ENCODE measurements around the gene RFX4.

RFX4 gene

DNA sequence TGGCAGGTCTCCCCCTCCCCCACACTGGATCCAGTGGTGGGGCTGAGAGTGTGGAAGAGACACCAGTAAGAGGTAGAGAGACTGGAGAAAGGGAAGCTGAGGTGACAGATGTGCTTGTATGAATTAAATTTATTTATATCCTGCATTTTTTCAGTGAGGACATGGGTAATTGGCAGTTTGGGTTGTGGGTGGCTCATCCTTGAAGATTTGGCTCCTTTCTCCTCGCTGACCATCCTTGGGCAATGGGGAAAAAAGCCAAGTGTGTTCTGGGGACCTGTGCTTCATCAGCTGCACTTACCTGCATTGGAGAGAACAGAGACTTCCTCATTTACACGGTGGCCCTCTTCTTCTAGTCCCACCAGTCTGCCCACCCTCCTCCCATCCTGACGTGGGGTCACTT, 86.4 kb downstream of the RFX4 start:
- no peak for DNase-seq (ENCODE audit: extremely low read depth, low read depth)
- TF ChIP-seq, protein P1, sequence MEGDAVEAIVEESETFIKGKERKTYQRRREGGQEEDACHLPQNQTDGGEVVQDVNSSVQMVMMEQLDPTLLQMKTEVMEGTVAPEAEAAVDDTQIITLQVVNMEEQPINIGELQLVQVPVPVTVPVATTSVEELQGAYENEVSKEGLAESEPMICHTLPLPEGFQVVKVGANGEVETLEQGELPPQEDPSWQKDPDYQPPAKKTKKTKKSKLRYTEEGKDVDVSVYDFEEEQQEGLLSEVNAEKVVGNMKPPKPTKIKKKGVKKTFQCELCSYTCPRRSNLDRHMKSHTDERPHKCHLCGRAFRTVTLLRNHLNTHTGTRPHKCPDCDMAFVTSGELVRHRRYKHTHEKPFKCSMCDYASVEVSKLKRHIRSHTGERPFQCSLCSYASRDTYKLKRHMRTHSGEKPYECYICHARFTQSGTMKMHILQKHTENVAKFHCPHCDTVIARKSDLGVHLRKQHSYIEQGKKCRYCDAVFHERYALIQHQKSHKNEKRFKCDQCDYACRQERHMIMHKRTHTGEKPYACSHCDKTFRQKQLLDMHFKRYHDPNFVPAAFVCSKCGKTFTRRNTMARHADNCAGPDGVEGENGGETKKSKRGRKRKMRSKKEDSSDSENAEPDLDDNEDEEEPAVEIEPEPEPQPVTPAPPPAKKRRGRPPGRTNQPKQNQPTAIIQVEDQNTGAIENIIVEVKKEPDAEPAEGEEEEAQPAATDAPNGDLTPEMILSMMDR (IDR thresholded peaks at IDR 0.05; ENCODE audit: low read depth, low read length) = no peak

DNA sequence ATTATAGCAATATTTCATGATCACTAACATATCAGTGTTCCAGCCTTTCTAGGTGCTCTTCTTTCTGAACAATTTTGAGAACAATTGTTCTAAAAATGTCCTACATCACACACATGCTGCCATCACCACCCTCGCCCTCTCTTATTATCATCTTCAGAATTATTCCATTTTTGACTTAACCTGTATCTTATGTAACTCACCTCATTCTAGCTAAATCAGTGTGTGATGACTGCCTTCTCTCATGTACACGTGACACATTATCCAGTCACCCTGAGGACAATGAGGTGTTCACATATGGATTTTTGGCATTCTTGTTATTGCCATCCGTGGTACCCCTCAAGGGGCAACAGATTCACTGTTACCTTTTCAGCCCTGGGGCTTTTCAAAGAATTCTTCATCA, 87.3 kb downstream of the RFX4 start:
- TF ChIP-seq, protein P1 (IDR thresholded peaks at IDR 0.05; ENCODE audit: low read depth, low read length) = no peak
- no peak for DNase-seq (ENCODE audit: extremely low read depth, low read depth)

DNA sequence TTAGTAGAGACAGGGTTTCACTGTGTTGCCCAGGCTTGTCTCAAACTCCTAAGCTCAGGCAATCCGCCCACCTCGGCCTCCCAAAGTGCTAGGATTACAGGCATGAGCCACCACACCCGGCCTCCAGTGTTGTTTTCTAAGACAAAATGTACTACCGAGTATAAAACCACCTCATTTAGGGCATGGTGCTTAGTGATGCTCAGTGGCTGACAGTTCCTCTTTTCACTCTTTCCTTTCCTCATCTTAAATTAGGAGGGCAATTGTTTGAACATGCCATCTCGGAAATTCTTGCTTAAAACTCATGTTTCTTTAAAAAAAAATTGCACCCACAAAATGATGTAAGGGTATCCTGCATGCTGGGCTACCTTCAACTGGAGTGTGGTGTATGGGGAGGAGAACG, 89.0 kb downstream of the RFX4 start:
- DNase-seq (ENCODE audit: extremely low read depth, low read depth) = no peak
- TF ChIP-seq, protein P1 (IDR thresholded peaks at IDR 0.05; ENCODE audit: low read depth, low read length) = no peak

DNA sequence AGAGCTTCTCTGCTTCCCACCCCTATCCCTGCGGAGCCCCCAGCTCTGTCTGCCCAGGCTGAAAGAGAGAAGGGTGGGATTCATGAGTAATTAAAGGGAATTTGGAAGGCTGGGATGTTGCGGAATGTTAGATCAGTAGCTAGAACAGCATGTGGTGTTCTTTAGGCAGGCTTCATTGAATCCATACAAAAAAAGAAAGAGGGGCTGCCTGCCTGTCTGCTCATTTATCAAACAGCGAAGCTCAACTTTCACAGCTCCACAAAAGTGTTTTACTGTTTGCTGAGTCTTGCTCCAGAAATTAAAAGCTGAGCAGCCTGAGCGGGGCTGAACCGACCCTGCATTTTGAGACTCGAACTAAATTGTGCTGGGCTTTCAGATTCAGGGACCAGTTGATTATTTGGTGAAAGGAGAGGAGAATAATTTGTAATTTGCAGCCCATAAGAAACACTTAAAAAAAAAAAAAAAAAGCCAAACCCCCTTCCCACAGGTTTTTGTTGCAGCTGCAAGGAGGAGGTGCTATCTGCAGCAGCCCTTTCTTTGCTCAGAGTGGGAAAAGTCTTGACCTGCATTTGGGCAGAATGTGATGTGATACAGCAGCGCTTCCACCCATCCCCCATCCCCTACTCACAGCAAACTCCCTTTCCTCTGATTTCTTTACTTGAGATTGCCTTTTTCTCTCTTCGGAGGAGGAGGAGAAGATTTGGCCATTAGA, 89.7 kb downstream of the RFX4 start:
- TF ChIP-seq, protein P1 (IDR thresholded peaks at IDR 0.05; ENCODE audit: low read depth, low read length) = no peak
- no peak for DNase-seq (ENCODE audit: extremely low read depth, low read depth)

DNA sequence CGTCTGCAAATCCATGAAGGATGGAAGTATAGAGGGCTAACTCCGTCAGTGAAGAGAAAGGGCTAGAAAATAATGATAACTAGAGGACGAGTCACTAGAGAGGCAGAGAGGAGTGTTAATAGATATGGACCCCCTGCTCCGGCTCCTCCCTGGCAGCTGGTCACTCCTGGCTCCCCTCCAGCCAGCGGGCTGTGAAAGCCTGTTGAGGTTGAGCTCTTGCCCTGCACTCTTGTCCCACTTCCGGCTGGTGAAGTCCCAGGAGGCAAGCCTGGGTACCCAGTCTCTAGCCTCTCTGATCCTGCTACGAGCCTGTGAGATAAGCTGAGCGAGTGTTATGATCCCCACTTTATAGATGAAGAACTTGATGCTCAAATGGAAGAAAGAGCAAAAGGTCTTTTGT, 90.3 kb downstream of the RFX4 start:
- no peak for DNase-seq (ENCODE audit: extremely low read depth, low read depth)
- TF ChIP-seq, protein P1 (IDR thresholded peaks at IDR 0.05; ENCODE audit: low read depth, low read length) = no peak

DNA sequence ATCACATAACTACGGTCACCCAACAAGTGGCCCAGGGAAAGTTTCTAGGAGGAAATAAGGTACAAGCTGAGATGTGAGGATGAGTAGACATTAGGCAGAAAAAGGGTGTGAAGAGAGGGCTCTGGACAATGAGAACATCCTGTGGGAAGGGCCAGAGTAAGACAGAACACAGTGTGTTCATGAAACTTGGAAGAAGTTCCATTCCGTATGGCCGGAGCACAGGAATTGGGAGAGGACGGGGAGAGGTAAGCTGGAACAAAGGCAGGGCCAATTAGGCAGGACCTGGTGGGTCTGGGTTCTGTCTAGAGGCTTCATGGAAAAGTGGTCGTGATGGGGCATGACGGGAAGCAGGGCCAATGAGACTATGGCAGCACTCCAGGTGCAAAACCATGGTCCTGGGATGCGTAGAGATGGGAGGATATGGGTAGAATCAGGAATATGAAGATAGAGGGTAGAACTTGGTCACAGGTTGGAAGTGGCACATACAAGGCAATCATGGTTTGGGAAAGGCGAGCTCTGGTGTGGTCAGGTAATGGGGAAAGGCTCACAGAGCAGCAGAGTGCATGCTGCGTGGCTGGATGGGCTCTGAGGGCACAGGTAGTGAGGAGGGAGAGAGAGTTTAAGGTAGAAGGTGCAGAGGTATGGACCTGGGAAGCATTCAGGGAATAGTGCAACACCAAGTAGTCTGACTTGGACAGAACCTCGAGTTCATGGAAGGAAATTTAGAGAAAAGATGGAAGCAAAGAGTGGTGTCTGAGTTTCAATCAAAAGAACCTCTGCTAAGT, 93.0 kb downstream of the RFX4 start:
- no peak for DNase-seq (ENCODE audit: extremely low read depth, low read depth)
- TF ChIP-seq, protein P1 (IDR thresholded peaks at IDR 0.05; ENCODE audit: low read depth, low read length) = no peak

DNA sequence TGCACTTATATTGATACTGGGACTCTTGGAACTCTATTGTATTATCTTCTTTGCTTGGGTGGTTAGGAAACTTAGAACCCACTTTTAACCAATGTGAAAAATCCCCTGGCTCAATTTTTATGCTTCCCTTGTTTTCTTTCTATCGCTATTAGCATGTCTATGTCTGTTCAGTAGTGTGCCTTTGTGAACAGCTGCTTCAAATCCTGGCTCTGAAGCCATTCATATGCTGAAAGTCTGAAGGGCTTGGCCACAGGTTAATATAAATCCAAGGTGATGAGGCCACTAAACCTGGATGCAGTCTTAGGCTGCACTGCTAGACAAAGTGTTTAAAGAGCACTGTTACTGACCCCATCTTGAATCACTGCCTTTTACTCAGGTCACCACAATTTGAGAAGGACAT, 96.8 kb downstream of the RFX4 start:
- DNase-seq (ENCODE audit: extremely low read depth, low read depth) = no peak
- TF ChIP-seq, protein P1 (IDR thresholded peaks at IDR 0.05; ENCODE audit: low read depth, low read length) = no peak
